K562 (cell line): Measurements from ENCODE around the gene AFF2.

Source experiments
- ATF3 ChIP-seq, 2 experiments: fragments of 450-650 bp in 1 of 2; sonication (generic) in 1 of 2; formaldehyde crosslinking in 1 of 2; IDR thresholded peaks in 1 of 2; conservative IDR thresholded peaks in 1 of 2; 2 replicates each; pipeline versions ENCODE4 v1.6.1 to v1.8.1; 2016 to 2023; ENCODE audit warnings: mild to moderate bottlenecking in 2 of 2, moderate library complexity in 2 of 2, inconsistent platforms in 1 of 2, missing genetic modification reagents in 1 of 2
- CTCF ChIP-seq, 3 experiments: IDR thresholded peaks in 2 of 3; conservative IDR thresholded peaks in 1 of 3; 2 replicates each; pipeline ENCODE4 v1.5.1; 2011 to 2012; ENCODE audit warnings: low read length in 3 of 3, mild to moderate bottlenecking in 3 of 3, control low read depth in 2 of 3, improper control_type of control experiment in 1 of 3, inconsistent platforms in 1 of 3, low read depth in 1 of 3, mixed read lengths in 1 of 3, moderate library complexity in 1 of 3; ENCODE audit not compliant: insufficient read depth in 2 of 3
- EP300 ChIP-seq: IDR thresholded peaks from 2 replicates; pipeline ENCODE4 v1.6.1; 2012; ENCODE audit warnings: low read length, improper control_type of control experiment
- IRF1 ChIP-seq: sonication (generic); formaldehyde crosslinking; IDR thresholded peaks from 2 replicates; pipeline ENCODE4 v1.8.0; 2022; ENCODE audit warnings: missing genetic modification reagents, mild to moderate bottlenecking, borderline replicate concordance
- KDM4B ChIP-seq, 2 experiments: fragments of 450-650 bp in 1 of 2; sonication (generic) in 1 of 2; IDR thresholded peaks; 2 replicates each; pipeline ENCODE4 v1.6.1; 2016 to 2017; ENCODE audit warnings: borderline replicate concordance in 2 of 2, antibody characterized with exemption in 1 of 2, low read depth in 1 of 2, mild to moderate bottlenecking in 1 of 2
- KLF1 ChIP-seq: fragments of 450-650 bp; IDR thresholded peaks from 2 replicates; pipeline ENCODE4 v1.6.1; 2016; ENCODE audit warnings: missing genetic modification characterization, missing compliant biosample characterization
- SIN3A ChIP-seq, 2 experiments: fragments of 150-350 bp in 1 of 2; IDR thresholded peaks; 2 replicates each; pipeline ENCODE4 v1.6.1; 2011 to 2016; ENCODE audit warnings: borderline replicate concordance in 2 of 2, low read depth in 2 of 2, low read length in 2 of 2, mild to moderate bottlenecking in 2 of 2, moderate library complexity in 2 of 2; ENCODE audit not compliant: control insufficient read depth in 1 of 2
- SMARCE1 ChIP-seq: fragments of 450-650 bp; IDR thresholded peaks from 2 replicates; pipeline ENCODE4 v1.7.1; 2016; ENCODE audit warnings: mild to moderate bottlenecking
- U2AF1 ChIP-seq: fragments of 200-400 bp; formaldehyde crosslinking; optimal IDR thresholded peaks from 2 replicates; pipeline ENCODE3; 2017; ENCODE audit warnings: mild to moderate bottlenecking, low read depth, low read length, moderate library complexity
- ZBTB26 ChIP-seq: fragments of 450-650 bp; formaldehyde crosslinking; IDR thresholded peaks from 2 replicates; pipeline ENCODE4 v1.4.0; 2022; ENCODE audit warnings: missing genetic modification characterization
- ZBTB7A ChIP-seq: IDR thresholded peaks from 2 replicates; pipeline ENCODE4 v1.6.1; 2011; ENCODE audit warnings: low read depth, mild to moderate bottlenecking, low read length, moderate library complexity, borderline replicate concordance; ENCODE audit not compliant: control insufficient read depth

- TF ChIP-seq IRF1 (no peak), U2AF1 (no peak), ATF3 (IDR thresholded peaks at IDR 0.05) (no peak), ATF3 (CRISPR knock-in tag; conservative IDR thresholded peaks at IDR 0.05) (no peak), KDM4B (IDR thresholded peaks at IDR 0.05; ENCODE audit: borderline replicate concordance in 2 of 2, low read depth in 1 of 2) (no peak), CTCF (IDR thresholded peaks at IDR 0.05 in 2 of 3, conservative IDR thresholded peaks at IDR 0.05 in 1 of 3; ENCODE audit: insufficient read depth in 2 of 3, low read depth in 1 of 3, low read length in 3 of 3) (no peak), KLF1 (tag) (no peak), EP300 (no peak), SIN3A (IDR thresholded peaks at IDR 0.05; ENCODE audit: borderline replicate concordance in 2 of 2, control insufficient read depth in 1 of 2, low read depth in 2 of 2, low read length in 2 of 2) (no peak), ZBTB26 (CRISPR knock-in tag) (no peak), ZBTB7A (no peak), SMARCE1 (no peak)
These were observed 197.8 kb downstream of the AFF2 start for GRCh38 chrX:148698221-148698620.
